GM12878 (cell line): ENCODE data around the gene BTBD6. TPM values are rescaled to one million over a fixed set of nuclear protein-coding genes. Genes with fewer than 3 reads are reported as not detected.

Experiments
- ATAC-seq: fragments of 200-7000 bp; cut with Tn5 transposase; 3 replicates; pipeline ENCODE4 v1.9.1; 2020; ENCODE audit warnings: mild to moderate bottlenecking, moderate library complexity
- BruUV-seq: library from RNA; stranded (reverse); fragments of 400-500 nt; replicated peaks from 2 replicates; lab custom pipeline; 2021; lab: Mats Ljungman, UMichigan
- CTCF ChIA-PET: fragments of 300-600 bp; sonication (Branson Sonifier 250); formaldehyde crosslinking; extraction: SDS; loops from one replicate; lab custom pipeline; 2021; ENCODE audit warnings: inconsistent platforms; lab: Yijun Ruan, JAX
- POLR2A ChIA-PET: fragments of 350-600 bp; formaldehyde crosslinking; extraction: SDS; loops from one replicate; lab custom pipeline; 2021; ENCODE audit warnings: inconsistent platforms; lab: Charles Lee
- RAD21 ChIA-PET: fragments of 300-600 bp; sonication (Branson Sonifier 250); formaldehyde crosslinking; loops from one replicate; lab custom pipeline; 2023; ENCODE audit warnings: antibody characterized with exemption; ENCODE audit not compliant: unreplicated experiment; lab: Charles Lee
- SMC1A ChIA-PET: fragments of 300-600 bp; sonication (Branson Sonifier 250); formaldehyde crosslinking; loops from one replicate; lab custom pipeline; 2023; ENCODE audit not compliant: unreplicated experiment, uncharacterized antibody; lab: Charles Lee
- DNase-seq: peaks from one replicate; pipeline ENCODE4 v3.0.0-alpha.2; 2011; ENCODE audit warnings: low read depth, low spot score
- FAIRE-seq: peaks from 3 replicates; lab custom pipeline; 2011; peaks lifted over from hg19 to GRCh38; lab: Jason Lieb, UNC
- H2AFZ ChIP-seq: 2 replicates; pipeline ENCODE4 v1.6.0; 2011; ENCODE audit warnings: low read depth, low read length, control low read depth; ENCODE audit not compliant: control insufficient read depth
- H3K27ac ChIP-seq: 2 replicates; pipeline ENCODE4 v1.5.1; 2011; ENCODE audit warnings: control low read depth; ENCODE audit not compliant: control insufficient read depth, insufficient read depth
- H3K27me3 ChIP-seq, 2 experiments: replicated peaks in 1 of 2; 2 replicates each; pipeline versions ENCODE4 v1.6.0 to v1.6.1; 2011; ENCODE audit warnings: low read length in 1 of 2; ENCODE audit not compliant: control insufficient read depth in 2 of 2, insufficient read depth in 2 of 2
- H3K36me3 ChIP-seq, 2 experiments: 2 replicates each; pipeline ENCODE4 v1.5.1; 2011; ENCODE audit warnings: low read length in 1 of 2; ENCODE audit not compliant: control insufficient read depth in 2 of 2, insufficient read depth in 2 of 2
- H3K4me1 ChIP-seq: 2 replicates; pipeline ENCODE4 v1.6.1; 2011; ENCODE audit warnings: mild to moderate bottlenecking, low read length, moderate library complexity, mixed read lengths; ENCODE audit not compliant: control insufficient read depth, insufficient read depth
- H3K4me2 ChIP-seq: 2 replicates; pipeline ENCODE4 v1.6.0; 2011; ENCODE audit warnings: control low read depth; ENCODE audit not compliant: control insufficient read depth, insufficient read depth
- H3K4me3 ChIP-seq: fragments of 200-600 bp; sonication (generic); 2 replicates; pipeline ENCODE4 v1.5.1; 2016
- H3K79me2 ChIP-seq: 2 replicates; pipeline ENCODE4 v1.6.0; 2011; ENCODE audit warnings: low read length; ENCODE audit not compliant: control insufficient read depth, insufficient read depth
- H3K9ac ChIP-seq: 2 replicates; pipeline ENCODE4 v1.8.0; 2011; ENCODE audit warnings: low read length, control low read depth, mixed read lengths; ENCODE audit not compliant: control insufficient read depth, insufficient read depth
- H3K9me3 ChIP-seq: replicated peaks from 3 replicates; pipeline ENCODE4 v1.5.1; 2011; ENCODE audit warnings: mild to moderate bottlenecking, low read length; ENCODE audit not compliant: control insufficient read depth, insufficient read depth
- H4K20me1 ChIP-seq: 2 replicates; pipeline ENCODE4 v1.6.0; 2011; ENCODE audit not compliant: control insufficient read depth, insufficient read depth
- CBX3 ChIP-seq: fragments of 200-600 bp; sonication (generic); IDR thresholded peaks from 2 replicates; pipeline ENCODE4 v1.6.1; 2016; ENCODE audit warnings: low read depth, borderline replicate concordance
- EP300 ChIP-seq, 2 experiments: fragments of 150-350 bp in 1 of 2; IDR thresholded peaks; 2 replicates each; pipeline ENCODE4 v1.6.1; 2011 to 2012; ENCODE audit warnings: low read depth in 2 of 2, low read length in 2 of 2, borderline replicate concordance in 1 of 2, improper control_type of control experiment in 1 of 2, inconsistent platforms in 1 of 2; ENCODE audit not compliant: control insufficient read depth in 1 of 2
- KDM1A ChIP-seq: fragments of 200-600 bp; sonication (generic); IDR thresholded peaks from 2 replicates; pipeline ENCODE4 v1.6.1; 2016; ENCODE audit warnings: borderline replicate concordance
- RAD51 ChIP-seq: fragments of 450-650 bp; IDR thresholded peaks from 2 replicates; pipeline ENCODE4 v1.6.1; 2016; ENCODE audit warnings: moderate library complexity, mild to moderate bottlenecking, inconsistent platforms
- SMAD5 ChIP-seq: IDR thresholded peaks from 2 replicates; pipeline ENCODE4 v1.6.1; 2016; ENCODE audit warnings: antibody characterized with exemption, low read depth
- SP1 ChIP-seq: IDR thresholded peaks from one replicate; pipeline ENCODE4 v1.6.1; 2011; ENCODE audit warnings: low read depth, low read length
- WGBS: methylation state at CpG from one replicate; pipeline ENCODE4 v1.1.6; 2016; ENCODE audit warnings: low lambda C conversion rate; ENCODE audit not compliant: insufficient replicate concordance, insufficient coverage; ENCODE audit errors: missing lambda C conversion rate; 5-methylcytosine and 5-hydroxymethylcytosine counted together
- in situ Hi-C: fragments of 300-500 bp; cut with MboI; formaldehyde crosslinking; loops from 9 replicates; pipeline ENCODE4 v1.14.3; 2018; ENCODE audit warnings: mixed read lengths
- intact Hi-C: fragments of 100-400 bp; cut with micrococcal nuclease; formaldehyde crosslinking; loops from one replicate; pipeline ENCODE4 v1.14.2; 2022; ENCODE audit not compliant: unreplicated experiment
- polyA plus RNA-seq, 11 experiments: library from polyadenylated mRNA; depleted of rRNA in 4 of 11; unstranded in 6 of 11; stranded (reverse) in 5 of 11; fragments of >200 nt; fragmentation: Nextera tagmentation in 4 of 11; fragmentation: Illumina TruSeq in 1 of 11; extraction: Ambion mirVana in 4 of 11; extraction: Trizol in 1 of 11; gene quantifications; 1 replicate in 1 of 11; 2 replicates in 10 of 11; pipeline versions ENCODE4 v1.2.1 to v1.2.3, GENCODE V29; 2011 to 2016; ENCODE audit warnings: inconsistent platforms in 2 of 11, missing spikeins in 2 of 11, low read depth in 1 of 11
- total RNA-seq, 4 experiments: library from RNA; depleted of rRNA in 3 of 4; stranded (reverse); fragments of >200 nt in 3 of 4; fragmentation: Illumina TruSeq in 1 of 4; extraction: Trizol in 1 of 4; gene quantifications; 2 replicates each; pipeline versions ENCODE4 v1.2.1 to v1.2.3, GENCODE V29; 2013 to 2021
- TF ChIP-seq, protein P1 (sequence below): fragments of 150-350 bp; IDR thresholded peaks from 2 replicates; pipeline ENCODE4 v1.6.1; 2014; ENCODE audit warnings: mild to moderate bottlenecking, low read depth, low read length

BTBD6 gene
- total and polyA plus RNA-seq, 10 of the 15 experiments (the other 5 are each of a cell fraction or from before 2014, with no cell fraction given): 1.4 to 36.5 (median 15.8) TPM

DNA sequence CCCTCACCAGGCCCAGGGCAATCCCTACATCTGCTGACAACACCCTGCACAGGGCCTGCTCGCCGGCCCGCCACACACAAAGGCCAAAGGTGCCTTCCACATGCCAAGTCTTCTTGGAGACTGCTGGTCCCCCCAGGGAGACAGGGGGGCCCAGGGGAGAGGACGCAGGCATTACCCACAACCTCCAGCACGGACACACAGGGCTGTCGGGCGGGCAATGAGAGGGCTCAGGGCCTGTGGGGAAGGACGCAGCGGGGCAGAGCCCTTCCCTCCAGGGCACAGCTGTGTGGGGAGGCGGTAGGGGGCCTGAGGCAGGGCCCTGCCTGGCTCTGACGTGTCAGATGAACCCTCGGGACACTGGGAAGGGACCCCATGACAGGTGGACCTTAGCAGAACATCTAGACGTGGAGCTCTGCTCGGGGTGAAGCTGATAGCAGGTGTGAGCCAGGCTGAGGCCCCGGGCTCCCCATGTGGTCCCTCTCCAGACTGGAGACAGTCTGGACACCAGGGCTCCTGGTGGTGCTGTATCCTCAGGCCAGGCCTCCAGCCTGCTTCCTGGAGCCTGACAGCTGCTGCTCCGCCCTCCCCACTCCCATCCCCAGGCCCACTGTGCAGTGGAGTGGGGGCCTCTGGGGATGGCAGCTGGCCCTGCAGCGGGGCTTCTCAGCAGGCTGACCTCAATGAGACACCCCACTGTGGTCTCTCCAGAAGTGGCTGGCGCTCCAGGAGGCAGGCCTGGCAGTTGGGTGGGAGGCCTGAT, 35.6 kb upstream of the BTBD6 start:
- Histone ChIP-seq H3K79me2 (no peaks in the 10 kb centered on the region), H3K27ac (no peak overlapping the region), H3K4me3 (no peak overlapping the region), H3K27me3 (no peaks in the 10 kb centered on the region), H3K4me1 (no peaks in the 10 kb centered on the region), H4K20me1 (no peaks in the 10 kb centered on the region), H2AFZ (no peak overlapping the region), H3K36me3 (peaks cover 0 to 17% of the 10 kb centered on the region in 2 experiments; a peak in 2 of 4 replicates), H3K9me3 (no peaks in the 10 kb centered on the region), H3K4me2 (no peak overlapping the region), H3K9ac (no peak overlapping the region)
- TF ChIP-seq SP1: no peak
- no peak for TF ChIP-seq SMAD5
- TF ChIP-seq CBX3: no peak
- no peak for TF ChIP-seq RAD51
- no peak for TF ChIP-seq EP300 (IDR thresholded peaks at IDR 0.05; ENCODE audit: borderline replicate concordance in 1 of 2, control insufficient read depth in 1 of 2, low read depth in 2 of 2, low read length in 2 of 2)
- TF ChIP-seq, protein P1, sequence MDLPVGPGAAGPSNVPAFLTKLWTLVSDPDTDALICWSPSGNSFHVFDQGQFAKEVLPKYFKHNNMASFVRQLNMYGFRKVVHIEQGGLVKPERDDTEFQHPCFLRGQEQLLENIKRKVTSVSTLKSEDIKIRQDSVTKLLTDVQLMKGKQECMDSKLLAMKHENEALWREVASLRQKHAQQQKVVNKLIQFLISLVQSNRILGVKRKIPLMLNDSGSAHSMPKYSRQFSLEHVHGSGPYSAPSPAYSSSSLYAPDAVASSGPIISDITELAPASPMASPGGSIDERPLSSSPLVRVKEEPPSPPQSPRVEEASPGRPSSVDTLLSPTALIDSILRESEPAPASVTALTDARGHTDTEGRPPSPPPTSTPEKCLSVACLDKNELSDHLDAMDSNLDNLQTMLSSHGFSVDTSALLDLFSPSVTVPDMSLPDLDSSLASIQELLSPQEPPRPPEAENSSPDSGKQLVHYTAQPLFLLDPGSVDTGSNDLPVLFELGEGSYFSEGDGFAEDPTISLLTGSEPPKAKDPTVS: no peak
- no peak for TF ChIP-seq KDM1A
- ChIA-PET CTCF (no interaction called here), RAD21 (no interaction called here), POLR2A (no interaction called here), SMC1A (no interaction called here)
- 97% methylated on average over 16 of the region's 18 CpGs for WGBS
- BruUV-seq: no TSS peak
- intact Hi-C loops (no loop called here), in situ Hi-C loops (no loop called here)
- DNase-seq (no peak), FAIRE-seq (no peak), ATAC-seq (no peak)
